CD14-positive monocyte (primary cell): Measurements from ENCODE around the gene CDK6. TPM values are rescaled to one million over a fixed set of nuclear protein-coding genes. Genes with fewer than 3 reads are reported as not detected.

Experiments used
- DNase-seq, 3 donors: peaks; one replicate each; pipeline ENCODE4 v3.0.0-alpha.2; 2011 to 2022
- H2AFZ ChIP-seq: 2 replicates; pipeline ENCODE4 v1.6.0; 2012; ENCODE audit warnings: mild to moderate bottlenecking, low read depth, low read length, inconsistent platforms; ENCODE audit not compliant: insufficient read depth, poor library complexity, severe bottlenecking
- H3K27ac ChIP-seq, 2 donors: 1 replicate in 1 of 2; 2 replicates in 1 of 2; pipeline ENCODE4 v1.5.1; 2012 to 2013; ENCODE audit warnings: low read length in 2 of 2, control low read depth in 1 of 2, inconsistent platforms in 1 of 2, low read depth in 1 of 2, mild to moderate bottlenecking in 1 of 2
- H3K27me3 ChIP-seq, 2 donors: one replicate each; pipeline versions ENCODE4 v1.6.0 to v1.6.1; 2011 to 2013; ENCODE audit warnings: low read length in 2 of 2; ENCODE audit not compliant: control insufficient read depth in 2 of 2, insufficient read depth in 2 of 2
- H3K36me3 ChIP-seq, 2 donors: replicated peaks in 1 of 2; 1 replicate in 1 of 2; 2 replicates in 1 of 2; pipeline versions ENCODE4 v1.5.1 to v1.6.1; 2012 to 2013; ENCODE audit warnings: low read length in 2 of 2, control low read depth in 1 of 2, inconsistent platforms in 1 of 2, mild to moderate bottlenecking in 1 of 2; ENCODE audit not compliant: insufficient read depth in 2 of 2, control insufficient read depth in 1 of 2
- H3K4me1 ChIP-seq, 2 donors: 1 replicate in 1 of 2; 2 replicates in 1 of 2; pipeline versions ENCODE4 v1.5.1 to v1.6.1; 2012 to 2013; ENCODE audit warnings: low read length in 2 of 2, control low read depth in 1 of 2, inconsistent platforms in 1 of 2, mild to moderate bottlenecking in 1 of 2, moderate library complexity in 1 of 2; ENCODE audit not compliant: insufficient read depth in 2 of 2, control insufficient read depth in 1 of 2
- H3K4me2 ChIP-seq: replicated peaks from 2 replicates; pipeline ENCODE3; 2012; ENCODE audit warnings: low read length, moderate library complexity, mild to moderate bottlenecking; ENCODE audit not compliant: poor library complexity, severe bottlenecking; ENCODE audit errors: extremely low read depth
- H3K4me3 ChIP-seq, 3 experiments: fragments of 200-600 bp in 1 of 3; sonication (generic) in 1 of 3; replicated peaks in 1 of 3; 1 replicate in 2 of 3; 2 replicates in 1 of 3; pipeline ENCODE4 v1.5.1; 2011 to 2013; ENCODE audit warnings: low read length in 3 of 3, mild to moderate bottlenecking in 3 of 3, control low read depth in 2 of 3, low read depth in 2 of 3, inconsistent platforms in 1 of 3, moderate library complexity in 1 of 3
- H3K79me2 ChIP-seq: 2 replicates; pipeline ENCODE4 v1.6.0; 2012; ENCODE audit warnings: mild to moderate bottlenecking, control low read depth, inconsistent platforms, low read length, moderate library complexity; ENCODE audit not compliant: insufficient read depth
- H3K9ac ChIP-seq: 2 replicates; pipeline ENCODE4 v1.6.0; 2017; ENCODE audit warnings: low read length, mild to moderate bottlenecking; ENCODE audit not compliant: insufficient read depth, poor library complexity, severe bottlenecking
- H3K9me3 ChIP-seq, 2 donors: replicated peaks in 1 of 2; 1 replicate in 1 of 2; 2 replicates in 1 of 2; pipeline versions ENCODE4 v1.5.1 to v1.6.1; 2012 to 2013; ENCODE audit warnings: low read length in 2 of 2, control low read depth in 1 of 2; ENCODE audit not compliant: control insufficient read depth in 1 of 2, insufficient read depth in 1 of 2
- H4K20me1 ChIP-seq: 2 replicates; pipeline ENCODE4 v1.6.0; 2012; ENCODE audit warnings: mild to moderate bottlenecking, low read length, control low read depth, moderate library complexity; ENCODE audit not compliant: insufficient read depth
- H3K27ac Mint-ChIP-seq, 7 donors: one replicate each; pipeline ENCODE4 v1.8.0; 2020; ENCODE audit warnings: mild to moderate bottlenecking in 7 of 7, mixed read lengths in 7 of 7, moderate library complexity in 6 of 7, inconsistent platforms in 2 of 7
- H3K27me3 Mint-ChIP-seq, 3 donors: one replicate each; pipeline ENCODE4 v1.8.0; 2021 to 2022; ENCODE audit warnings: low read depth in 3 of 3, mild to moderate bottlenecking in 3 of 3, mixed read lengths in 3 of 3, moderate library complexity in 3 of 3, inconsistent platforms in 1 of 3
- H3K36me3 Mint-ChIP-seq, 2 donors: one replicate each; pipeline ENCODE4 v1.8.0; 2020; ENCODE audit warnings: mixed read lengths in 2 of 2, inconsistent platforms in 1 of 2, mild to moderate bottlenecking in 1 of 2
- H3K4me1 Mint-ChIP-seq: one replicate; pipeline ENCODE4 v1.8.0; 2020; ENCODE audit warnings: mild to moderate bottlenecking, mixed read lengths
- H3K4me3 Mint-ChIP-seq, 2 donors: one replicate each; pipeline ENCODE4 v1.8.0; 2020; ENCODE audit warnings: mild to moderate bottlenecking in 2 of 2, mixed read lengths in 2 of 2, moderate library complexity in 1 of 2
- H3K9me3 Mint-ChIP-seq, 7 donors: one replicate each; pipeline ENCODE4 v1.8.0; 2020 to 2022; ENCODE audit warnings: mixed read lengths in 7 of 7, mild to moderate bottlenecking in 6 of 7, moderate library complexity in 6 of 7, inconsistent platforms in 2 of 7
- CTCF ChIP-seq: fragments of 200-600 bp; IDR thresholded peaks from one replicate; pipeline ENCODE4 v1.8.0; 2022; ENCODE audit warnings: antibody characterized with exemption, mild to moderate bottlenecking
- WGBS: methylation state at CpG from one replicate; pipeline ENCODE4 v1.1.5; 2013; ENCODE audit warnings: missing lambda C conversion rate; ENCODE audit not compliant: insufficient coverage; 5-methylcytosine and 5-hydroxymethylcytosine counted together
- intact Hi-C, 2 donors: fragments of 100-400 bp; cut with micrococcal nuclease; formaldehyde crosslinking; loops; one replicate each; pipeline versions ENCODE4 v1.15.0 to v1.15.1; 2023
- polyA plus RNA-seq, 3 donors: library from polyadenylated mRNA; depleted of rRNA in 1 of 3; unstranded in 2 of 3; stranded (reverse) in 1 of 3; fragments of 300-500 nt in 2 of 3; fragments of >200 nt in 1 of 3; fragmentation: Illumina TruSeq in 2 of 3; gene quantifications; 1 replicate in 2 of 3; 2 replicates in 1 of 3; pipeline ENCODE4 v1.2.3, GENCODE V29; 2012 to 2021

Gene CDK6
- polyA plus RNA-seq, 3 donors = 3.4 to 4.3 (median 3.8) TPM

- Histone ChIP-seq H3K4me1 (peaks cover 19 to 55% of the 10 kb centered on the region in 2 donors), H3K4me3 (no peak overlapping the region), H2AFZ (no peak overlapping the region), H3K79me2 (peaks cover 21% of the 10 kb centered on the region), H3K4me2 (no peak overlapping the region), H3K9me3 (no peaks in the 10 kb centered on the region), H4K20me1 (no peaks in the 10 kb centered on the region), H3K36me3 (no peaks in the 10 kb centered on the region), H3K9ac (no peak overlapping the region), H3K27me3 (no peaks in the 10 kb centered on the region), H3K27ac (no peak overlapping the region)
- no peak for TF ChIP-seq CTCF
- peaks cover 53% of the 10 kb centered on the region for H3K4me1 Mint-ChIP-seq
- DNase-seq = no peak
- no peaks in the 10 kb centered on the region for H3K27me3 Mint-ChIP-seq
- no peak overlapping the region for H3K4me3 Mint-ChIP-seq
- H3K9me3 Mint-ChIP-seq = peaks cover 0 to 6% (median 0%) of the 10 kb centered on the region in 7 donors
- 93% methylated on average over 2 of the region's 3 CpGs for WGBS
- intact Hi-C loops = no loop called here
- peaks cover 0 to 7% of the 10 kb centered on the region in 2 donors for H3K36me3 Mint-ChIP-seq
- H3K27ac Mint-ChIP-seq = no peak overlapping the region
These were observed 82.8 kb downstream of the CDK6 start for GRCh38 chr7:92753614-92754013.

- H3K79me2 ChIP-seq = peaks cover 24% of the 10 kb centered on the region
- H4K20me1 ChIP-seq = no peaks in the 10 kb centered on the region
- no CpG with 5 or more reads among the region's 4 CpGs for WGBS
- H3K4me3 Mint-ChIP-seq = no peak overlapping the region
- H3K27ac ChIP-seq = no peak overlapping the region
- H3K4me3 ChIP-seq = no peak overlapping the region
- H3K27me3 Mint-ChIP-seq = no peaks in the 10 kb centered on the region
- H3K4me1 ChIP-seq = peaks cover 19 to 42% of the 10 kb centered on the region in 2 donors
- no peak overlapping the region for H3K27ac Mint-ChIP-seq
- peaks cover 49% of the 10 kb centered on the region for H3K4me1 Mint-ChIP-seq
- H3K9me3 Mint-ChIP-seq = peaks cover 0 to 4% (median 0%) of the 10 kb centered on the region in 7 donors
- no peaks in the 10 kb centered on the region for H3K27me3 ChIP-seq
- H3K36me3 ChIP-seq = no peaks in the 10 kb centered on the region
- intact Hi-C loops = no loop called here
- peaks cover 0 to 5% of the 10 kb centered on the region in 2 donors for H3K36me3 Mint-ChIP-seq
- TF ChIP-seq CTCF = no peak
- H3K9ac ChIP-seq = no peak overlapping the region
- no peak for DNase-seq
- H3K4me2 ChIP-seq = no peak overlapping the region
- peak overlapping the region; percentile 3 for H2AFZ ChIP-seq
- no peaks in the 10 kb centered on the region for H3K9me3 ChIP-seq
These were observed 84.2 kb downstream of the CDK6 start for GRCh38 chr7:92751902-92752901.
